H9 (cell line): ENCODE measurements around the gene OR8I2. TPM values are rescaled to one million over a fixed set of nuclear protein-coding genes. Genes with fewer than 3 reads are reported as not detected.
A peak's percentile ranks its signal among the peaks of the same experiment; 100 is the strongest.
"Not testable (repeated sequence)": the region's sequence is repeated elsewhere in the genome, so short reads cannot be mapped to it uniquely, and the experiment has no call there.

Experiments
- DNase-seq: peaks from one replicate; pipeline ENCODE4 v3.0.0-alpha.2; 2017
- H2AFZ ChIP-seq: one replicate; pipeline ENCODE4 v1.6.1; 2013; ENCODE audit warnings: mild to moderate bottlenecking, low read length, control low read depth, moderate library complexity
- H2AK5ac ChIP-seq: 2 replicates; pipeline ENCODE4 v1.6.1; 2013; ENCODE audit warnings: low read length, control low read depth, mixed read lengths; ENCODE audit not compliant: insufficient read length
- H2BK120ac ChIP-seq: one replicate; pipeline ENCODE4 v1.6.1; 2013; ENCODE audit warnings: low read depth, mild to moderate bottlenecking, low read length, control low read depth, inconsistent platforms; ENCODE audit not compliant: poor library complexity, severe bottlenecking
- H2BK12ac ChIP-seq: 2 replicates; pipeline ENCODE4 v1.6.1; 2013; ENCODE audit warnings: low read length, control low read depth, mixed read lengths, low read depth; ENCODE audit not compliant: insufficient read length
- H2BK15ac ChIP-seq: 2 replicates; pipeline ENCODE4 v1.6.1; 2013; ENCODE audit warnings: low read depth, low read length, control low read depth
- H2BK20ac ChIP-seq: one replicate; pipeline ENCODE4 v1.6.1; 2013; ENCODE audit warnings: low read depth, mild to moderate bottlenecking, low read length, control low read depth, inconsistent platforms; ENCODE audit not compliant: poor library complexity, severe bottlenecking
- H2BK5ac ChIP-seq: 2 replicates; pipeline ENCODE4 v1.6.1; 2013; ENCODE audit warnings: low read length, control low read depth, mixed read lengths; ENCODE audit not compliant: insufficient read length
- H3K14ac ChIP-seq: 2 replicates; pipeline ENCODE4 v1.6.1; 2013; ENCODE audit warnings: low read length, control low read depth; ENCODE audit not compliant: insufficient read depth
- H3K18ac ChIP-seq: 2 replicates; pipeline ENCODE4 v1.6.1; 2013; ENCODE audit warnings: low read depth, mild to moderate bottlenecking, mixed read lengths, low read length, control low read depth; ENCODE audit not compliant: insufficient read length
- H3K23ac ChIP-seq: 2 replicates; pipeline ENCODE4 v1.6.1; 2013; ENCODE audit warnings: low read length, control low read depth, mixed read lengths, low read depth; ENCODE audit not compliant: insufficient read length
- H3K23me2 ChIP-seq: 2 replicates; pipeline ENCODE4 v1.6.1; 2013; ENCODE audit warnings: low read depth, mild to moderate bottlenecking, mixed read lengths, low read length, control low read depth; ENCODE audit not compliant: insufficient read length, poor library complexity, severe bottlenecking
- H3K27ac ChIP-seq: 2 replicates; pipeline ENCODE4 v1.5.1; 2013; ENCODE audit warnings: low read length, control low read depth, mixed read lengths, low read depth; ENCODE audit not compliant: insufficient read length
- H3K27me3 ChIP-seq: 2 replicates; pipeline ENCODE4 v1.6.1; 2013; ENCODE audit warnings: low read length, control low read depth, inconsistent platforms; ENCODE audit not compliant: insufficient read depth
- H3K4ac ChIP-seq: 2 replicates; pipeline ENCODE4 v1.6.1; 2013; ENCODE audit warnings: low read depth, mild to moderate bottlenecking, control low read depth, inconsistent platforms, low read length, moderate library complexity
- H3K4me1 ChIP-seq: 2 replicates; pipeline ENCODE4 v1.6.1; 2013; ENCODE audit warnings: low read length, control low read depth, inconsistent platforms; ENCODE audit not compliant: insufficient read depth
- H3K4me2 ChIP-seq: 2 replicates; pipeline ENCODE4 v1.6.1; 2013; ENCODE audit warnings: low read length, control low read depth, mixed read lengths; ENCODE audit not compliant: insufficient read length, insufficient read depth
- H3K56ac ChIP-seq: 2 replicates; pipeline ENCODE4 v1.6.1; 2013; ENCODE audit warnings: low read depth, mild to moderate bottlenecking, mixed read lengths, low read length, control low read depth; ENCODE audit not compliant: insufficient read length
- H3K79me1 ChIP-seq: 2 replicates; pipeline ENCODE4 v1.6.1; 2013; ENCODE audit warnings: low read depth, mild to moderate bottlenecking, moderate library complexity, low read length, control low read depth, inconsistent platforms; ENCODE audit not compliant: insufficient read depth, poor library complexity, severe bottlenecking
- H3K79me2 ChIP-seq: 2 replicates; pipeline ENCODE4 v1.6.1; 2013; ENCODE audit warnings: low read length, control low read depth, inconsistent platforms; ENCODE audit not compliant: insufficient read depth
- H3K9ac ChIP-seq: 2 replicates; pipeline ENCODE4 v1.6.1; 2013; ENCODE audit warnings: low read length, control low read depth, mixed read lengths; ENCODE audit not compliant: insufficient read length; ENCODE audit errors: extremely low read depth
- H3K9me3 ChIP-seq: one replicate; pipeline ENCODE4 v1.6.1; 2013; ENCODE audit warnings: low read depth, low read length, inconsistent platforms; ENCODE audit not compliant: control insufficient read depth
- H3T11ph ChIP-seq: one replicate; pipeline ENCODE4 v1.6.1; 2013; ENCODE audit warnings: mild to moderate bottlenecking, low read length, control low read depth, inconsistent platforms
- H4K20me1 ChIP-seq: one replicate; pipeline ENCODE4 v1.6.1; 2013; ENCODE audit not compliant: control insufficient read depth, insufficient read length, insufficient read depth
- H4K5ac ChIP-seq: 2 replicates; pipeline ENCODE4 v1.6.1; 2013; ENCODE audit warnings: low read depth, mild to moderate bottlenecking, mixed read lengths, low read length, control low read depth; ENCODE audit not compliant: insufficient read length
- H4K8ac ChIP-seq: replicated peaks from 2 replicates; pipeline ENCODE4 v1.6.1; 2013; ENCODE audit warnings: low read length, control low read depth, mixed read lengths, low read depth; ENCODE audit not compliant: insufficient read length
- H4K91ac ChIP-seq: 2 replicates; pipeline ENCODE4 v1.6.1; 2013; ENCODE audit warnings: low read depth, mild to moderate bottlenecking, moderate library complexity, mixed read lengths, low read length, control low read depth; ENCODE audit not compliant: insufficient read length
- H3K27ac Mint-ChIP-seq, 3 experiments: 2 replicates in 2 of 3; 3 replicates in 1 of 3; pipeline ENCODE4 v1.8.0; 2020 to 2021; ENCODE audit warnings: mixed read lengths in 3 of 3, mild to moderate bottlenecking in 1 of 3, moderate library complexity in 1 of 3
- H3K27me3 Mint-ChIP-seq: 2 replicates; pipeline ENCODE4 v1.8.0; 2021; ENCODE audit warnings: low read depth, mild to moderate bottlenecking, moderate library complexity, mixed read lengths
- H3K36me3 Mint-ChIP-seq, 3 experiments: 2 replicates in 2 of 3; 3 replicates in 1 of 3; pipeline ENCODE4 v1.8.0; 2020 to 2021; ENCODE audit warnings: low read depth in 3 of 3, mixed read lengths in 3 of 3; ENCODE audit not compliant: insufficient read depth in 1 of 3
- H3K4me1 Mint-ChIP-seq, 2 experiments: 2 replicates each; pipeline ENCODE4 v1.8.0; 2020; ENCODE audit warnings: mixed read lengths in 2 of 2
- H3K4me3 Mint-ChIP-seq, 2 experiments: 2 replicates in 1 of 2; 3 replicates in 1 of 2; pipeline ENCODE4 v1.8.0; 2020 to 2021; ENCODE audit warnings: mild to moderate bottlenecking in 2 of 2, mixed read lengths in 2 of 2, moderate library complexity in 1 of 2
- H3K9me3 Mint-ChIP-seq, 2 experiments: 2 replicates in 1 of 2; 3 replicates in 1 of 2; pipeline ENCODE4 v1.8.0; 2020; ENCODE audit warnings: mild to moderate bottlenecking in 2 of 2, mixed read lengths in 2 of 2, moderate library complexity in 1 of 2
- CTCF ChIP-seq: fragments of 200-600 bp; sonication (generic); conservative IDR thresholded peaks from 3 replicates; pipeline ENCODE4 v1.8.0; 2021; ENCODE audit warnings: antibody characterized with exemption, mild to moderate bottlenecking
- WGBS: extraction: QIAGEN DNeasy Blood & Tissue Kit; methylation state at CpG from one replicate; pipeline ENCODE4 v1.1.7; 2013; ENCODE audit warnings: missing lambda C conversion rate, low lambda C conversion rate, mixed read lengths; ENCODE audit not compliant: insufficient read length; ENCODE audit errors: extremely low coverage; 5-methylcytosine and 5-hydroxymethylcytosine counted together
- total RNA-seq: library from RNA; stranded (reverse); gene quantifications from 2 replicates; pipeline ENCODE4 v1.2.1, GENCODE V29; 2021

OR8I2 gene
- total RNA-seq, 1 experiment from 2014 or later, result not detected

- Histone ChIP-seq H2BK5ac (no peak overlapping the region), H3K79me1 (no peaks in the 10 kb centered on the region), H3K4ac (no peak overlapping the region), H3K79me2 (no peaks in the 10 kb centered on the region), H2BK20ac (no peak overlapping the region), H3K27me3 (no peaks in the 10 kb centered on the region), H3K56ac (no peak overlapping the region), H3K18ac (no peak overlapping the region), H2BK12ac (no peak overlapping the region), H3K9me3 (no peaks in the 10 kb centered on the region), H4K8ac (no peak overlapping the region), H4K20me1 (no peaks in the 10 kb centered on the region), H3K27ac (no peak overlapping the region), H2BK120ac (no peak overlapping the region), H4K91ac (no peak overlapping the region), H2BK15ac (no peak overlapping the region), H3K4me2 (no peak overlapping the region), H3K23ac (no peak overlapping the region), H4K5ac (no peak overlapping the region), H3K4me1 (no peaks in the 10 kb centered on the region), H3K14ac (no peak overlapping the region), H3T11ph (no peak overlapping the region), H3K9ac (no peak overlapping the region), H2AK5ac (no peak overlapping the region), H3K23me2 (no peaks in the 10 kb centered on the region), H2AFZ (no peak overlapping the region)
- Mint-ChIP-seq H3K36me3 (no peaks in the 10 kb centered on the region; a peak in 1 of 7 replicates), H3K4me1 (no peaks in the 10 kb centered on the region), H3K27me3 (no peaks in the 10 kb centered on the region), H3K27ac (no peak overlapping the region), H3K9me3 (peaks cover 0 to 9% of the 10 kb centered on the region in 2 experiments; a peak in 3 of 5 replicates), H3K4me3 (no peak overlapping the region)
- no CpG with 5 or more reads among the region's 2 CpGs for WGBS
- no peak for DNase-seq
- no peak for TF ChIP-seq CTCF
Observed at GRCh38 chr11:56049487-56049886, 43.6 kb upstream of the OR8I2 start.

- H2BK5ac ChIP-seq, H3K4me2 ChIP-seq, H3K14ac ChIP-seq, H3K56ac ChIP-seq, H3K23me2 ChIP-seq, H3K27ac ChIP-seq, H3K4me1 ChIP-seq, H3K23ac ChIP-seq, H3K36me3 Mint-ChIP-seq, H2BK20ac ChIP-seq, DNase-seq, H2AFZ ChIP-seq, H3K79me2 ChIP-seq, H2BK15ac ChIP-seq, H4K8ac ChIP-seq, H4K91ac ChIP-seq, H3K27me3 ChIP-seq, H3T11ph ChIP-seq, H3K9ac ChIP-seq, H4K5ac ChIP-seq, H2BK12ac ChIP-seq, H2BK120ac ChIP-seq, H4K20me1 ChIP-seq, H3K79me1 ChIP-seq, H3K4ac ChIP-seq, H3K18ac ChIP-seq, H3K9me3 ChIP-seq, H2AK5ac ChIP-seq, H3K27me3 Mint-ChIP-seq: not testable (repeated sequence)
- peak overlapping the region in 2 of 3 experiments; percentile 21 to 82; a peak in 3 of 7 replicates for H3K27ac Mint-ChIP-seq
- WGBS, result no CpG with 5 or more reads among the region's 4 CpGs
- H3K9me3 Mint-ChIP-seq, result peaks cover 12 to 16% of the 10 kb centered on the region in 2 experiments; a peak in 4 of 5 replicates
- H3K4me1 Mint-ChIP-seq, result peaks cover 40 to 50% of the 10 kb centered on the region in 2 experiments
- H3K4me3 Mint-ChIP-seq, result peak overlapping the region in 1 of 2 experiments; percentile 8; a peak in 1 of 5 replicates
Observed at GRCh38 chr11:56056366-56056765, 36.7 kb upstream of the OR8I2 start.
